ENCODE results near the gene SEC11A.
A peak's percentile ranks its signal among the peaks of the same experiment; 100 is the strongest.

The SEC11A gene

DNA sequence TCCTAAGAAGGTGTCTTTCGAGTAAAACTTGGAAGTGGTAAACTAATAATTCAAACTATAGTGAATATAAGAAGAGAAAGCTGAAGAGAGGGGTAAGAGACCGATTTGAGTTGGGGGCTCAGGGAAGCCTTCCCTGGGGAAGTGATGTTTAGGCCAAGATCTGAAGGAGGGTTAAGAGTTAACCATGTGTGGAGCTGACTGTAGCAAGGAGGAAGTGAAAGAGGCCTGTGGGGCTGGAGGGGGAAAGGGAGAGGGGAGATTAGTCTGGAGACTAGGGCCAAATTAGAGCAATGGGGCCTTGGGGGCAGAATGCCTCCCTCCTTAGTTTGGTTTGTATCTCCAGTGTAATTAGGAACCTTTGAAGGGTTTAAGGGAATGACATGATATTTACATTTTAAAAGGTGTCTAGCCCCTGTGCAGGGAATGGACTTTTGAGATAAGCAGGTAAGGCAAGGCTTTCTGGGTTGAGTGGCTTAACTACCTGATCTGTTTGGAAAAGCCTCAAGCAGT is 34.7 kb upstream of the SEC11A start:
- in situ Hi-C loops (cut with HindIII; ENCODE audit: low sequenced_read_pairs): no loop called here
- DNase-seq (ENCODE audit: low read depth): no peak
- H3K4me3 ChIP-seq (ENCODE audit: low read depth, low read length): peak overlapping the region; percentile 95
- TF ChIP-seq, protein P1, sequence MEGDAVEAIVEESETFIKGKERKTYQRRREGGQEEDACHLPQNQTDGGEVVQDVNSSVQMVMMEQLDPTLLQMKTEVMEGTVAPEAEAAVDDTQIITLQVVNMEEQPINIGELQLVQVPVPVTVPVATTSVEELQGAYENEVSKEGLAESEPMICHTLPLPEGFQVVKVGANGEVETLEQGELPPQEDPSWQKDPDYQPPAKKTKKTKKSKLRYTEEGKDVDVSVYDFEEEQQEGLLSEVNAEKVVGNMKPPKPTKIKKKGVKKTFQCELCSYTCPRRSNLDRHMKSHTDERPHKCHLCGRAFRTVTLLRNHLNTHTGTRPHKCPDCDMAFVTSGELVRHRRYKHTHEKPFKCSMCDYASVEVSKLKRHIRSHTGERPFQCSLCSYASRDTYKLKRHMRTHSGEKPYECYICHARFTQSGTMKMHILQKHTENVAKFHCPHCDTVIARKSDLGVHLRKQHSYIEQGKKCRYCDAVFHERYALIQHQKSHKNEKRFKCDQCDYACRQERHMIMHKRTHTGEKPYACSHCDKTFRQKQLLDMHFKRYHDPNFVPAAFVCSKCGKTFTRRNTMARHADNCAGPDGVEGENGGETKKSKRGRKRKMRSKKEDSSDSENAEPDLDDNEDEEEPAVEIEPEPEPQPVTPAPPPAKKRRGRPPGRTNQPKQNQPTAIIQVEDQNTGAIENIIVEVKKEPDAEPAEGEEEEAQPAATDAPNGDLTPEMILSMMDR (IDR thresholded peaks at IDR 0.05; ENCODE audit: low read depth, low read length, missing control alignments): no peak

DNA sequence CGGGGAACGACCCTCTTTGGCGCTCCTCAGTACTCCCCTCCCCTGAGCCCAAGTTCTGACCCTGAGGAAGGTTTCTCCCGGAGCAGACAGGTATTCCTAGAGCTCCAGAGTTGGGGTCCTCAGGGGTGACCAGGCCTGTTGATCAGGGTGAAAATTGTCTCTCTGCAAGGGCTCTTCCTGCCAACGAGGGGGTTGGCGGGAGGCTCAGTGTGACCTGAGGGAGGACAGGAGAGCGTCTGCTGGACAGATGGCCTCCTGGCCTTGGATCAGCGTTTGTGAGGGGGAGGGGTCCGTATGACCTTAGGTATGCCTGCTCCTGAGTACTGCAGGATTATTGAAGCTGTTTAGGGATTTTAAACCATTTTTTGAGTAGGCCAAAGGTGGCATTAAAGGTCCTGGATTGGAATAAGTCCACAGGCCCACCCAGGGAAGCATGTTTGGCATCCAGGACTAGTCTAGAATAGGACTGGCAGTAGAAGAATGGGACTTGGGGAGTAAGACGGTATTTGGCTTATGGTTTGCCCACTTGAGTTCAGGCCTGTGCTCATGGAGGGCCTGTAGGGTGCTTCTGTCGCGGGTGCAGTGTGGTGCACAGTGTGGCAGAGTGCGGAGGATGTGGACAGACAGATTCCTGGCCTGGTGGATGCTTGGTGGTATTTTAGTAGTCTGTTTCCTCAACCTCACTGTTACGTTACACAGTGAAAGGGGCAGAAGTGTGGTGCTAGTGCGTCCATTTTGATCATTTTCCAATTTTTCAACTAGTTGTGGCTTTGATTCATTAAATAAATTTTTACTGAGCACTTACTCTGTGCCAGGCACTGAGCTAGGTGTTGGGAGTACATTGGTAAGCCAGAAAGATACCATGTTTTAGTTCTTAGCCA is 33.4 kb upstream of the SEC11A start:
- TF ChIP-seq, protein P1 (IDR thresholded peaks at IDR 0.05; ENCODE audit: low read depth, low read length, missing control alignments): no peak
- no peak for DNase-seq (ENCODE audit: low read depth)

DNA sequence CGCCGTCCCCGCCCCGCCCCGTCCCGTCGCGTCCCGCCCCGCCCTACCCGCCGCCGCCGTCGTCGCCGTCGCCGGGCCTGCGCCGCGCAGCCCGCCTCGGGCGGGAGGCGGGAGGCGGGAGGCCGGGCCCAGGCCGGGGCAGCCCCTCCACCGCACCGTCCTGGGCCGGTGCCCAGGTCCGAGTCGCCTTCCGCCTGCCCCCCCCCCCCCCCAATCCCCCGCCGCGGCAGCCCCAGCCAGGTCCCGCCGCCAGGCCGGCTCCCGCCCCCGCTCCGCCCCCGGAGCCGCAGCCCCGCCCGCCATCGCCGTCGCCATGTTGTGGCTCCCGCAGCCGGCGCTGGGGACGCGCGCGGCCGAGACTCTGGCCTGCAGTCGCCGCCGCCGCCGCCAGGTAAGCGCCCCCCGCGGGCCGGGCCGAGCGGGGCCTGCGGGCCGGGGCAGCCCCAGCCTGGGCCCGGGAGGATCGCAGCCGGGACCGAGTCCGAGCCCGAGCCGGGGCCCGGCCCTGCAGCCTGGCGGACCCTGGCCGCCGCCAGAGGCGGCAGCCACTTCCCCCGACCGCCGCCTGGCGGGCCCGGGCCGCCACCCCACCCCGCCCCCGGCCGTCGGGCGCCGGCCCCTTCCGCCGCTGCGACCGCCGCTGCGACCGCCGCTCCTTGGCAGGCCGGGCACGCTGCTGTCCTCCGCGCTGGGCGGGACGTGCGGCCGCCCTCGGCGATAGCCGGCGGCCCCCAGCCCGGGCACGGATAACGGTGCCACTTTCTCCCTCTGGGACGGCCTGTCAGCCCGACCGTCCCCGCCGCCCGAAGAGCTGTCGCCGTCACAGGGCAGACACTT is 32.6 kb upstream of the SEC11A start, which contains the start of gene ZNF592:
Gene ZNF592 (plus strand): TSS at position 319 of the 837 bp plus-strand sequence. CDS start 34,084 bp downstream, outside the sequence.
- DNase-seq (ENCODE audit: low read depth): no peak
- peak within 1 kb of the TSS; percentile 95 for H3K4me3 ChIP-seq (ENCODE audit: low read depth, low read length)
- TF ChIP-seq, protein P1 (IDR thresholded peaks at IDR 0.05; ENCODE audit: low read depth, low read length, missing control alignments): no peak
- in situ Hi-C loops (cut with HindIII; ENCODE audit: low sequenced_read_pairs): no loop called here

More for the DNA sequence above, 33.4 kb upstream of the SEC11A start:
- H3K4me3 ChIP-seq (ENCODE audit: low read depth, low read length): peak overlapping the region; percentile 95
- in situ Hi-C loops (cut with HindIII; ENCODE audit: low sequenced_read_pairs): no loop called here

DNA sequence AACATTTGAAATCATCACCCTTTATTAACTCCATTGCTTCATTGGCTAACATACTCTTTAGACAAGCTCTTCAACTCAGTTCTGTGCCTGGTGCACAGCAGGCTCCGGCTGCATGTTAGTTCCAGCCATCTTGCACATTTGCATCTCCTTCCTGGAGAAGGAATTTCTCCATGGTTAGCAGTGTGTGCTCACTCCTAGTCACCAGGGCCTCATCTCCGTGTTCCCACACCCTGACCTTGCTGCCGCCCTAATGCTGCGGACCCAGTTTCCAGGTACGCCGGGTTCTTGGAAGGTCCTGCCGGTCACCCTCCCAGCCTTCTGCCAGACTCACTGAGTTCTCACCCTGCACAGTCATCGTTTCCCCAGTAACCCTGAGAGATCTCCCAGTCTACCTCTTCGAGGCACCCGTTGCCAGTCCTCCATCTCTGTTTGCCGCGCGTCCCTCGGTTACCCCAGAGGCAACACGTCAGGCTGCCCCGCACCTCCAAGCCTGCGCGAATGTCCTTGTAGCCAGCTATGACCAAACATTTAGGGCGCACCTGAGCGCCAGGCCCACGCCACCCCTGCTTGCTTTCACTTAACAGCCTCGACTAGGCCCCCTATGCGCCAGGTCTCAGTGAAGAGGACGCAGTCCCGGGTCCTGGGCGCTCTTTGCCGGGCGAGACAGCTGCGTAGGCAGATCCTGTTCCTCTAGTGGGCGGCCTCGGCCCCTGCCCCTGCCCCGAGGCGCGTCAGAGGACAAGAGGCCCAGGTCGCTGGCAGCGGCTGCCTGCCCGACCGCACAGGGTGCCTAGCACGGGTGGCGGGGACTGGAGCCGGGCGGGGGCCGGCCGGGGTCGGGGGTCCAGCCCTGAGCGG is 31.7 kb upstream of the SEC11A start:
- TF ChIP-seq, protein P1 (IDR thresholded peaks at IDR 0.05; ENCODE audit: low read depth, low read length, missing control alignments): peak; percentile 2
- DNase-seq (ENCODE audit: low read depth): no peak
- in situ Hi-C loops (cut with HindIII; ENCODE audit: low sequenced_read_pairs): no loop called here
- peak overlapping the region; percentile 95 for H3K4me3 ChIP-seq (ENCODE audit: low read depth, low read length)

DNA sequence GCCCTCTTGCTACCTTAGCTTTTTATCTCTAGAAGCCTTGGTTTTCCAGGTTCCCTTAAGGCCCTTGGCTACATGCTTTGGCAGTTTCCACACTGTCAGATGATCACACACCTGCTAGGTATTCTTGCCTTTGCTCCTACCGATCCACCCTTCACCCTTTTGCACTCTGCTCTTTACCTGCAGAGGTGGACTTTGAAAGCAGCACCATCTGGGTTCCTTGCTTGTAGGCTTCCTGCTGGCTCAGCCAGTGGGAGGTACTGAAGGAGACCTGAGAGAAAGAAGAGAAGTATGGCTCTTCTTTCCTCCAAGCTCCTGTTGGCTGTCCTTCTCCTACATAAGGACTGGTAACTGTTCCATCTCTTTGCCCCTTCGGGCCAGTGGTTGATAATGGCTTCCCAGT is 25.2 kb upstream of the SEC11A start:
- TF ChIP-seq, protein P1 (IDR thresholded peaks at IDR 0.05; ENCODE audit: low read depth, low read length, missing control alignments): no peak
- no peak for DNase-seq (ENCODE audit: low read depth)
- H3K4me3 ChIP-seq (ENCODE audit: low read depth, low read length): no peak overlapping the region
- in situ Hi-C loops (cut with HindIII; ENCODE audit: low sequenced_read_pairs): no loop called here
